GM12892 (cell line): ENCODE measurements around the gene PNPLA5. TPM values are rescaled to one million over a fixed set of nuclear protein-coding genes. Genes with fewer than 3 reads are reported as not detected.

Experiments used
- DNase-seq: peaks from one replicate; pipeline ENCODE4 v3.0.0; 2011; ENCODE audit not compliant: insufficient read length
- FAIRE-seq: peaks from 2 replicates; lab custom pipeline; 2011; peaks lifted over from hg19 to GRCh38; lab: Jason Lieb, UNC
- POLR2A ChIP-seq: IDR thresholded peaks from 2 replicates; pipeline ENCODE4 v1.6.1; 2011; ENCODE audit warnings: low read depth, low read length, control low read depth
- POLR2AphosphoS5 ChIP-seq: IDR thresholded peaks from 2 replicates; pipeline ENCODE4 v1.6.1; 2011; ENCODE audit warnings: low read depth, low read length, control low read depth
- TAF1 ChIP-seq: IDR thresholded peaks from 2 replicates; pipeline ENCODE4 v1.6.1; 2011; ENCODE audit warnings: low read depth, mild to moderate bottlenecking, control low read depth, low read length, borderline replicate concordance
- polyA plus RNA-seq: library from polyadenylated mRNA; unstranded; fragments of >200 nt; gene quantifications from one replicate; pipeline ENCODE4 v1.2.1, GENCODE V29; 2012; ENCODE audit warnings: missing spikeins, inconsistent platforms; ENCODE audit not compliant: missing spikeins

PNPLA5 gene, protein sequence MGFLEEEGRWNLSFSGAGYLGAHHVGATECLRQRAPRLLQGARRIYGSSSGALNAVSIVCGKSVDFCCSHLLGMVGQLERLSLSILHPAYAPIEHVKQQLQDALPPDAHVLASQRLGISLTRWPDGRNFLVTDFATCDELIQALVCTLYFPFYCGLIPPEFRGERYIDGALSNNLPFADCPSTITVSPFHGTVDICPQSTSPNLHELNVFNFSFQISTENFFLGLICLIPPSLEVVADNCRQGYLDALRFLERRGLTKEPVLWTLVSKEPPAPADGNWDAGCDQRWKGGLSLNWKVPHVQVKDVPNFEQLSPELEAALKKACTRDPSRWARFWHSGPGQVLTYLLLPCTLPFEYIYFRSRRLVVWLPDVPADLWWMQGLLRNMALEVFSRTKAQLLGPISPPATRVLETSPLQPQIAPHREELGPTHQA
- not detected for polyA plus RNA-seq

DNA sequence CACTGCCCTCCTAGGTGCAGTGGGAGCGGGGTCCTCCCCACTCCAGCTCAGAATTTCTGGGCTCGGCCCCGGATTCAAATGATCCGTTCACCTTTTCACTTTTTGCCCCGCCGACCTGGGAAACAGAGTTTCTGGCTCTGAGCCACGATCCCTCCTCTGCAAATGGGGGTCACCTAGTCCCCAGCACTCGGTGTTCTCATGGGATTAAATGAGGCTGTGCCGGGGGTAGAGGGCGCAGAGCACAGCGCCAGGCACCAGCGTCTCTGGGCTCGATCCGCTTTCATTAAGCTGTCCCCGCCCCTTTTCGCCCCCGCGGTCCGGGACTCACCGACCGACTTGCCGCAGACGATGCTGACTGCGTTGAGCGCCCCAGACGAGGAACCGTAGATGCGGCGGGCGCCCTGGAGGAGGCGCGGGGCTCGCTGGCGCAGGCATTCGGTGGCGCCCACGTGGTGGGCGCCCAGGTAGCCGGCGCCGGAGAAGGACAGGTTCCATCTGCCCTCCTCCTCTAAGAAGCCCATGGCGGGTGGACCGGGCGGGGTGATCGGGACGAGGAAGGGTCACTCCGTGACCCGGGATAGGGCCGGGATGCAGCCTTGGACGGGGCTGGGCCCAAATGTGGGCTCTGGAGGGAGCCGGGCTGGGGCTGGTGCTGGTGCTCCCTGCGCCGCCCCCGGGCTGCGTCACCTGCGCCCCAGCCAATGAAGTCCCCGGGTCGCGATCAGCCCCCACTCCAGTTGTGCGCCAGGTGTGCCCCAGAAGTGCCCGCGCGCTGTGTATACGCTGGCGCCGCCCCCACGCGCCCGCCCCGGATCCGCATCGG, at the start of gene PNPLA5:
Gene PNPLA5, minus strand, starts transcription at position 654 of the 823 bp plus-strand sequence. Its CDS starts 133 bp downstream, at position 521.
- FAIRE-seq (no peak), DNase-seq (no peak)
- no peak for TF ChIP-seq POLR2AphosphoS5
- no peak for TF ChIP-seq POLR2A
- no peak for TF ChIP-seq TAF1

DNA sequence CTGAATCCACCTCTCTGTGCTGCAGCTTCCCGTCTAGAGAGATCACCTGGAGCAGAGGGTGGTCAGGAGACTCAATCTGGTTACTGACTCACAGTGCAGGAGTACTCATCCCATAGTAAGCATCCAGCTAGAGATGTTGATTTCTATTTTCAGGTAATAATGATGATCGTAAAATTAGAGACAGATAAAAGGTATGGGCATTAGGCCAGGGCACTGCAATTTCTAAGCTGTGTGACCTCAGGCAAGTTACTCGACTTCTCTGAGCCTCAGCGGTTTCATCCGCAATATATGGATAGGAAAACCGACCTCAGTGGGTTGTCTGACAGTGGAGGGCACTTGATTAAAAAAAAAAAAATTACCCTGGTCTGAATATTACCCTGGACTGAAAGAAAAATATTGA, 49.6 kb upstream of the PNPLA5 start:
- TF ChIP-seq POLR2A (no peak), POLR2AphosphoS5 (no peak), TAF1 (no peak)
- no peak for DNase-seq
- FAIRE-seq = no peak

DNA sequence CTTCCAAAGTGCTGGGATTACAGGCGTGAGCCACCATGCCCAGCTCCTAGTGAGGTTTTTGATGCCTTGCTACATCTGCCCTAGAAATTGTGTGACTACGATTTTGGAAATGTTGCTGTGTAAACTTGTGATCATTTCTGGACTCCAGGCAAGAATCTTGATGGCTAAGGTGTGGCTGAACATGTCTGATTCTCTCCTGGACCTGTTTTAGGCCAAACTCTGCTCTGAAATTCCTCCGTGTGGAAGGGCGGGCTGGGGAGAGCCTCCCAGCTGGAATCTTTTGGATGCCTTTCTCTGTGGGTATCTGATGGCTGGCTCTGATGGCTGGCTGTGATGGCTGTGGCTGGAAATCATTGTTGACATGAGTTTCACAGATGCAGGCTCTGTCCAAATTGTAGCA, 40.0 kb upstream of the PNPLA5 start:
- TF ChIP-seq TAF1 = no peak
- no peak for FAIRE-seq
- no peak for DNase-seq

DNA sequence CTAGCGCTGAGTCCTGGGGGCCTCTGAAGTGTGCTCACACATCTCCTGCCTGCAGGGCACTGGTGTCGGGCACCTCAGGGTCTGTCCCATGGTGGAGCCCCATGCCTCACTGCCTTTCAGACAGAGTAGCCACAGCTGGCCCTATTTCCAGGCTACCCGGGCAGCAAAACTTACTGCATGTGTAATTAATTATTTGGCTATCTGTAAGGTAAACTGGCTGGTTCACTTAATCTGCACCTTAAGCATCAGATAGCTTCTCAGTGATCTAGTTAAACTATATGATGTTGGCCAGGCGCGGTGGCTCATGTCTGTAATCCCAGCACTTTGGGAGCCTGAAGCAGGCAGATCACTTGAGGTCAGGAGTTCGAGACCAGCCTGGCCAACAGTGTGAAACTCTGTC, 37.1 kb upstream of the PNPLA5 start:
- TF ChIP-seq TAF1 = no peak
- no peak for TF ChIP-seq POLR2AphosphoS5
- no peak for TF ChIP-seq POLR2A
- DNase-seq = no peak
- FAIRE-seq = no peak

DNA sequence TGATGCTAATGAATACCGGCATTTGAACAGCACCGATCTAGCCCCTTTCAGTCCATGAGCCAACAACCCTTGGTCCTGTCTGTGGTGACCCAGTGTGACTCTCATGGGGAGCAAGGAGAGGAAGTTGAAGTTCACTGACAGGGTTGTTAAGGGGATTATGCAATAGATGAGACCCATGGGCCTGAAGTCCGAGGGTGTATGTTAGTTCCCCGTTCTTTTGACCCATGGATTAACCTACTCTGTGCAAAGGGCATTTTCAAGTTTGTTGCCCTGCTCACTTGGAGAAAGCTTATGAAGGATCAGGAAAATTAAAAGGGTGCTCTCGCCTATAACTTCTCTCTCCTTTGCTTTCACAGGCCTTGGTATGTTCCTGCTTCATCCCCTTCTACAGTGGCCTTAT, 36.7 kb upstream of the PNPLA5 start:
- no peak for DNase-seq
- no peak for FAIRE-seq
- TF ChIP-seq POLR2AphosphoS5 = no peak
- TF ChIP-seq POLR2A = no peak
- no peak for TF ChIP-seq TAF1

DNA sequence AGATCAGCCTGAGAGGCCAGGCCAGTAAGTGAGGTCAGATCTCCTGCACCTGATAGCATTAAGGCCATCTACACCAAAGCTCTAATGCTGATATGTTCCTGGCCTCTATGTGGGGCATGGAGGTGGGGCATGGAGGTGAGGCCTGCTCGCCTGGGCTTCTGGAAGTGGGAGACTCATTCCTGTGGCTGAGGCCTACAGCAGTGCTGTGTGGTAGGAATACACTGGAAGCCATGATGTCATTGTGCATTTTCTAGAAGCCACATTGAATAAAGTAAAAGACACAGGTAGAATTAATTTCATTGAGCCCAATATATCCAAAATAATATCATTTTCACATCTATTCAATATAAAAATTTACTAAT, 34.5 kb upstream of the PNPLA5 start:
- FAIRE-seq = no peak

DNA sequence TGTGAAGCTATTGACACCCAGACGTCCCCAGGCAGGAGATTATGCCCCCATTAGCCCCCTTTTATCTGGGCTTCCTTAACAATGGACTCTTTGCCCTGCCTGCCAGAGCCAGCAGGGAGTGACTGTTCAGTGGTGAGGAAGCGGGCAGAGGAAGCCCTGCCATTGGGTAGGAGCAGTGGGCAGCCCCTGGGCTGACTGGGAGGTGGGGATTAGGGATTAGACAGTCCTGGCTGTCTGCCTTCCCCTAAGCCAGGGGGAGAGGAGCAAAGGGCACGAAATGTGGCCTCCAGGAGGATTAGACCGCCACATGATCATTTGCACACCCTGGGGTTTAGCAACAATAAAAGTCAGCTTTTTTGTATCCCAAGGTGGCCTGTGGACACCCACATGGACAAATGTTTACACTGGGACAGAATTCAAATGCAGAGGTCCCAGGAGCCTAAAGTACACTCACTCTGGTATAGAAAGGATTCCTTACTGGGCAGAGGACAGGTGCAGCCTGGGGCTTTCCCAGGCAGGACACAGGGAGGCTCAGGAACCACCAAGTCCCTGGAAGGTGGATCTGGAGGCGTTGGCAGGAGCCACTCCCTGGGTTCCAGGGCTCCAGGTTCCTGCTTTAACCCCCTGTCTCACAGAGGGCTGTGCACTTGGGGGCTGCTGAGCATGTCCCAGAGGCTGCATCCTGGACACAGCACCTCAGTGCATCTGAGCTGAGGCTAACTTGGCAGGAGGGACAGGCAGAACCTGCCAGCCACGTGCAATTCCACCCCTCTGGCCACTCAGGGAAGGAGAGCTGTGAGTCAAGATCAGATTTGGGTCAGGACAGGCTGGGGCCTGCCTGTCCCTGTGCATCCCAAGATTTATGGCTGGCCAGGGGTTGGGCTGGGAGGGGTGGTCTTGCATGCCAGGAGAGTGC, 33.9 kb upstream of the PNPLA5 start:
- no peak for DNase-seq
- TF ChIP-seq POLR2A = no peak
- no peak for TF ChIP-seq TAF1
- TF ChIP-seq POLR2AphosphoS5 = no peak

More for the DNA sequence above, 34.5 kb upstream of the PNPLA5 start:
- no peak for TF ChIP-seq POLR2AphosphoS5
- no peak for TF ChIP-seq TAF1
- no peak for TF ChIP-seq POLR2A
- no peak for DNase-seq

DNA sequence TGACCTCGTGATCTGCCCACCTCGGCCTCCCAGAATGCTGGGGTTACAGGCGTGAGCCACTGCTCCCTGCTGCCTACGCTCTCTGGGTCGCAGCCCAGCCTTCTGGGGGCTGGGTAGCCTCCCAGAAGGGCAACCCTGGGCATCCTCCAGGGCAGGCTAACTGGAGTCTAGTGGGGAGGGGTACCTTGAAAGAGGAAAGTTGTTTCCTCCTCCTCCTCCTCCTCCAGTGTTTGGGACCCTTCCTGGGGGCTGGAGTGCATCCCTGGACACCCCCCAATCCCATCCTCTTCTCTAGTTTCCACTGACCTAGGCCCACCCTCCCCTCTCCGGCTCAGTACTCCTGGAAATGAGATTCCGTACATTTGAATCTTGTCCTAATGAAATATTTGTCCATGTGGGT, 33.1 kb upstream of the PNPLA5 start:
- no peak for FAIRE-seq
- TF ChIP-seq POLR2AphosphoS5 (no peak), POLR2A (no peak), TAF1 (no peak)
- no peak for DNase-seq

More for the DNA sequence above, 33.9 kb upstream of the PNPLA5 start:
- FAIRE-seq = no peak

DNA sequence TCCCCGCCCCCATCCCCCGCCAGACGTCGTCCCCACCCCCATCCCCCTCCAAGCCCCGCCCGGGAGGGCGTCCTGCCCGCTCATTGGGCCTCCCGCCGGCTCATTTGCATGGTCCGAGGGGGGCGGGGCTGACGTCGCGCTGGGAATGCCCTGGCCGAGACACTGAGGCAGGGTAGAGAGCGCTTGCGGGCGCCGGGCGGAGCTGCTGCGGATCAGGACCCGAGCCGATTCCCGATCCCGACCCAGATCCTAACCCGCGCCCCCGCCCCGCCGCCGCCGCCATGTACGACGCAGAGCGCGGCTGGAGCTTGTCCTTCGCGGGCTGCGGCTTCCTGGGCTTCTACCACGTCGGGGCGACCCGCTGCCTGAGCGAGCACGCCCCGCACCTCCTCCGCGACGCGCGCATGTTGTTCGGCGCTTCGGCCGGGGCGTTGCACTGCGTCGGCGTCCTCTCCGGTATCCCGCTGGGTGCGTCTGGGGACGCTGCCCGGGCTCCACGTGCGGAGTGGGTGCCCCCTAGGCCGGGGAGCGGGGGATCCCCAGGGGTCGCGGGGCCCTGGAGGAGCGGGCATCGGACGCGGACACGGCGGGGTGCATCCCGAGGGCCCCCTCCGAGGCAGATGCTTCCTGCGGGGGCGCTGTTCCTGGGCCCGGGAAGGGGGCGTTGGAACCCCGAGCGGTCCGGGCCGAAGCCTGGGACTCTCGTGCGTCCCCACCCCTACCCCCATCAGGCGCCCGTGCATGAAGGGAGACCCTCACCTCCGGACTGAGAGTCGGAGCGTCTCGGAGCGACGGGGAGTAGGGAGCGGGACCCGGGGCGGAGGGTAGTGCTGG, 32.0 kb upstream of the PNPLA5 start, which contains the start of gene PNPLA3:
Gene PNPLA3, plus strand, starts transcription at position 175 of the 834 bp plus-strand sequence. Its CDS starts 107 bp downstream, at position 282.
- TF ChIP-seq POLR2AphosphoS5 (no peak), POLR2A (no peak), TAF1 (no peak)
- no peak for FAIRE-seq

DNA sequence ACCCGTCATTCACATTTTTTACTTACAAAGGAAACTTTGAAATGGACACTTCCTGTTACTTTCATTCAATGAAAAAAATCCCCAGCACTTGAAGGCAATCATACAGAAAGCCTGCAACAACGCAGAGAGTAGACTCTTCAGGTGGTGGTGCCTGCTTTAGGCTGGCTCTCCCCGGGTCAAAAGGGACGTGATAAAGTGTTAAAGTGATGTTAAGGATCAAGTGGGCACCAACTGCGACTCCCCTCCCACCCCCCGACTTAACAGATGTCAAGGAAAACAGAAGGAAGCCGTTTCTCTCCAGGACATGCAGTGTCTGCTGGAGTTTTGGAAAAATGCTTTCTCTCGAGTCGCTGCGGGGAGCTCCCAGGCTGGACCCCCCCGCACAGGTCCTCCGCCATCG, 31.4 kb upstream of the PNPLA5 start:
- TF ChIP-seq TAF1 (no peak), POLR2A (no peak), POLR2AphosphoS5 (no peak)
- DNase-seq (no peak), FAIRE-seq (no peak)

More for the DNA sequence above, 32.0 kb upstream of the PNPLA5 start, which contains the start of gene PNPLA3:
- peak; percentile 74 for DNase-seq

DNA sequence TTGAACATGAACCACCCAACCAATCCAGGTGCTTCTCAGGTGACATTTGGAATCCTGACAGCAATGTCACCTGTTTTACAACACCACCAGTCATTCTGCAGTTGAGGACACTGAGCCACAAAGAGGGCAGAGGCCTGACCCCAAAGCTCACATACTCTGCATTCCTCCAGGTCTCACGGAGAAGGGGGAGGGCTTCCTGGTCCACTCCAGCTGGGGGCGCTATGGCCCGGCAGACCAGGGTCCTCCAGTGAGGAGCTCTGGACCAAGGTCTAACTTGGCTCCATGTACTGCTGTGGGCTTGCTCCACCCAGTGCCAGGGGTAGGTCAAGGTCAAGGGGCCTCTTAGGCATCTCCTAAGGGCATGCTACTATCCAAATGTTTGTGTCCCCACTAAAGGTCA, 30.3 kb upstream of the PNPLA5 start:
- TF ChIP-seq TAF1 (no peak), POLR2A (no peak), POLR2AphosphoS5 (no peak)
- no peak for DNase-seq

More for the DNA sequence above, 30.3 kb upstream of the PNPLA5 start:
- FAIRE-seq = no peak
